Testis (tissue), 3 donors: ENCODE results near the gene KMT2B. TPM values are rescaled to one million over a fixed set of nuclear protein-coding genes. Genes with fewer than 3 reads are reported as not detected.
"Not testable (repeated sequence)": the region's sequence is repeated elsewhere in the genome, so short reads cannot be mapped to it uniquely, and the experiment has no call there.

Experiments
- DNase-seq: peaks from one replicate; pipeline ENCODE4 v3.0.0-alpha.2; 2019
- H3K27ac ChIP-seq, 2 donors: fragments of 200-600 bp; sonication (generic); one replicate each; pipeline ENCODE4 v1.5.1; 2019
- H3K27me3 ChIP-seq: fragments of 200-600 bp; sonication (generic); one replicate; pipeline ENCODE4 v1.5.1; 2019
- H3K36me3 ChIP-seq: fragments of 200-600 bp; sonication (generic); one replicate; pipeline ENCODE4 v1.5.1; 2017; ENCODE audit warnings: low read depth; ENCODE audit errors: missing control alignments
- H3K4me1 ChIP-seq: fragments of 200-600 bp; sonication (generic); one replicate; pipeline ENCODE4 v1.5.1; 2019
- H3K4me3 ChIP-seq, 2 donors: fragments of 200-600 bp; sonication (generic); one replicate each; pipeline ENCODE4 v1.5.1; 2017 to 2019
- H3K9me3 ChIP-seq: fragments of 200-600 bp; sonication (generic); one replicate; pipeline ENCODE4 v1.5.1; 2017
- POLR2A ChIP-seq: fragments of 450-650 bp; IDR thresholded peaks from one replicate; pipeline ENCODE4 v1.6.1; 2017; ENCODE audit warnings: antibody characterized with exemption, mild to moderate bottlenecking, moderate library complexity
- WGBS, 2 donors: methylation state at CpG; one replicate each; pipeline ENCODE4 v1.1.5; 2018; 5-methylcytosine and 5-hydroxymethylcytosine counted together
- intact Hi-C: fragments of 100-400 bp; cut with DNase I; formaldehyde crosslinking; loops from one replicate; pipeline ENCODE4 v1.15.1; 2023; ENCODE audit warnings: low total_unique reads
- polyA plus RNA-seq: library from polyadenylated mRNA; stranded (reverse); fragments of 350-450 nt; fragmentation: Illumina TruSeq; extraction: RNeasy Lipid Tissue Mini Kit (QIAGEN cat#74804); gene quantifications from one replicate; pipeline ENCODE4 v1.2.3, GENCODE V29; 2014; ENCODE audit warnings: low read depth, low replicate concordance; ENCODE audit not compliant: insufficient read depth
- total RNA-seq, 2 donors: library from RNA; depleted of rRNA; stranded (reverse); fragments of >200 nt; gene quantifications; one replicate each; pipeline ENCODE4 v1.2.3, GENCODE V29; 2016
- TF ChIP-seq, protein P1 (sequence below), 3 experiments: fragments of 450-650 bp in 2 of 3; fragments of 200-600 bp in 1 of 3; sonication (generic) in 1 of 3; IDR thresholded peaks; one replicate each; pipeline ENCODE4 v1.5.1; 2016 to 2019; ENCODE audit warnings: antibody characterized with exemption in 3 of 3, mild to moderate bottlenecking in 2 of 3, moderate library complexity in 1 of 3

Gene KMT2B
- total and polyA plus RNA-seq, 3 donors from 2014 or later: 73.3 to 110 (median 109) TPM

DNA sequence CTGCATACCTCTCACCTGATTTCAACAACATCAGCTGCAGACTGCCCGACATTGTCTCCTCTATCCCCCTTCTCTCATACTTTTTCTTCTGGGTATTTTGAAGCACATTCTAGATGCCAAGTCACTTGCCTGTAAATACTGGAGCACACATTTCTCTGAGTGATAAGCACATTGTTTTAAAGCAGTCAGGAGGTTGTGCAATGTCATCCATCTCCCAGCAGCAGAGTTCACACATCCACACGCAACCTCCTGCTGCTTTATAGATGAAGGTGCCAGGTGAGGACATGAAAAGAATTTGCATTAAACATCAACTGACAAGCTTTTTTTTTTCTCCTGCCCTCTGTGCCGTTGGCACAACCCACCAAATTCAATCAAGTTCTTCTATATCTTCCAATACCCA is 46.0 kb upstream of the KMT2B start:
- Histone ChIP-seq H3K27ac (no peak overlapping the region), H3K4me1 (peaks cover 4% of the 10 kb centered on the region), H3K4me3 (no peak overlapping the region), H3K9me3 (no peaks in the 10 kb centered on the region), H3K36me3 (no peaks in the 10 kb centered on the region), H3K27me3 (no peaks in the 10 kb centered on the region)
- DNase-seq: no peak
- WGBS, 2 donors: 60 to 66% methylated on average over 3 of the region's 3 CpGs
- intact Hi-C loops: no loop called here
- TF ChIP-seq, protein P1, sequence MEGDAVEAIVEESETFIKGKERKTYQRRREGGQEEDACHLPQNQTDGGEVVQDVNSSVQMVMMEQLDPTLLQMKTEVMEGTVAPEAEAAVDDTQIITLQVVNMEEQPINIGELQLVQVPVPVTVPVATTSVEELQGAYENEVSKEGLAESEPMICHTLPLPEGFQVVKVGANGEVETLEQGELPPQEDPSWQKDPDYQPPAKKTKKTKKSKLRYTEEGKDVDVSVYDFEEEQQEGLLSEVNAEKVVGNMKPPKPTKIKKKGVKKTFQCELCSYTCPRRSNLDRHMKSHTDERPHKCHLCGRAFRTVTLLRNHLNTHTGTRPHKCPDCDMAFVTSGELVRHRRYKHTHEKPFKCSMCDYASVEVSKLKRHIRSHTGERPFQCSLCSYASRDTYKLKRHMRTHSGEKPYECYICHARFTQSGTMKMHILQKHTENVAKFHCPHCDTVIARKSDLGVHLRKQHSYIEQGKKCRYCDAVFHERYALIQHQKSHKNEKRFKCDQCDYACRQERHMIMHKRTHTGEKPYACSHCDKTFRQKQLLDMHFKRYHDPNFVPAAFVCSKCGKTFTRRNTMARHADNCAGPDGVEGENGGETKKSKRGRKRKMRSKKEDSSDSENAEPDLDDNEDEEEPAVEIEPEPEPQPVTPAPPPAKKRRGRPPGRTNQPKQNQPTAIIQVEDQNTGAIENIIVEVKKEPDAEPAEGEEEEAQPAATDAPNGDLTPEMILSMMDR (IDR thresholded peaks at IDR 0.05): no peak
- TF ChIP-seq POLR2A: no peak

DNA sequence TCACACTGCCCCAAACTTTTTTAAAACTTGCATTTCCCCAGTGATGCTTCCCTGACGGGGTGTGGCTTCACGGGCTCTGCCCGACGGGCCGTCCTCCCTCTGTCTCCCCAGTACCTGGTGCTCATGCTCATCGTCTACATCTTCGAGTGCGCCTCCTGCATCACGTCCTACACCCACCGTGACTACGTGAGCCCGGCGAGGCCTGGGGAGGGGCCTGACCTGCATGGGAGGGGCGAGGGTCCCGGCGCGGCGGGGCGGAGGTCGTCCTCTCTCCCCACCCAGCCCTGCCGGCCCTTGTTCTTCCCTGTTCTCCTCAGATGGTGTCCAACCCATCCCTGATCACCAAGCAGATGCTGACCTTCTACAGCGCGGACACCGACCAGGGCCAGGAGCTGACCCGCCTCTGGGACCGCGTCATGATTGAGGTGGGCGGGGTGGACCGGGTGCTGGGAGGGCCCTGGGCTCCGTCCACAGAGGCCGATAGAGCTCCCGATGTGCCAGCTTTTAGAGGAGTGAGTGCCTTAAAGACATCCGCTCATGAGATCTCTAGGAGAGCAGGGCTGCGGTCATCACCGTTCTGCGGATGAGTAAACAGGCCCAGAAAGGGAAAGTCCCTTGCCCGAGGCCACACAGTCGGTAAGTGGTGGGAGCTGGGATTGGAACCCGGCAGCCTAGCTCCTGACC is 44.5 kb upstream of the KMT2B start:
- no peaks in the 10 kb centered on the region for H3K9me3 ChIP-seq
- H3K27me3 ChIP-seq: no peaks in the 10 kb centered on the region
- WGBS, 2 donors: 3 to 7% methylated on average over 25 to 39 of the region's 39 CpGs
- peak overlapping the region; percentile 12 to 41 for H3K4me3 ChIP-seq
- no peak for DNase-seq
- intact Hi-C loops: no loop called here
- TF ChIP-seq, protein P1 (IDR thresholded peaks at IDR 0.05): no peak
- no peak for TF ChIP-seq POLR2A
- H3K27ac ChIP-seq: no peak overlapping the region
- peaks cover 4% of the 10 kb centered on the region for H3K4me1 ChIP-seq
- no peaks in the 10 kb centered on the region for H3K36me3 ChIP-seq

DNA sequence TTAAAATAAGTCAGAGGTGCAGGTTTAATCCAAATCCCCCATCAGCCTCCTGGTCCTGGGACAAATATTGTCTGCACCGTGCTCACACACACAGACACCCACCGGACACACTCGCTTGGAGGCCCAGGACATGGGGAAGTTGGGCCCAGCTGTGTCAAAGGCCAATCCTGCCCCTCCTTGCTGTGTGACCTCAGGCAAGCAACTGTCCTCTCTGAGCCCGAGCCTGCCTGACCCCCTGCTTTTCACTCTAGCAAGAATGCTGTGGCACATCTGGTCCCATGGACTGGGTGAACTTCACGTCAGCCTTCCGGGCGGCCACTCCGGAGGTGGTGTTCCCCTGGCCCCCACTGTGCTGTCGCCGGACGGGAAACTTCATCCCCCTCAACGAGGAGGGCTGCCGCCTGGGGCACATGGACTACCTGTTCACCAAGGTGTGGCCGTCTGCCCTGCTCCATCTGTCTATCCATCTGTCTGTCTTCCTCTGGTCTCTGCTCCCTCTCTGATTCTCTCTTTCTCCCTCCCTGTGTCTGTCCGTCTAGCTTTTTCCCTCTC is 42.1 kb upstream of the KMT2B start:
- H3K4me3 ChIP-seq: no peak overlapping the region
- H3K27ac ChIP-seq: no peak overlapping the region
- intact Hi-C loops: no loop called here
- no peaks in the 10 kb centered on the region for H3K36me3 ChIP-seq
- WGBS, 2 donors: 85% methylated on average over 13 to 15 of the region's 15 CpGs
- H3K9me3 ChIP-seq: no peaks in the 10 kb centered on the region
- TF ChIP-seq, protein P1 (IDR thresholded peaks at IDR 0.05): no peak
- no peak for TF ChIP-seq POLR2A
- DNase-seq: no peak
- H3K4me1 ChIP-seq: peaks cover 4% of the 10 kb centered on the region
- no peaks in the 10 kb centered on the region for H3K27me3 ChIP-seq

DNA sequence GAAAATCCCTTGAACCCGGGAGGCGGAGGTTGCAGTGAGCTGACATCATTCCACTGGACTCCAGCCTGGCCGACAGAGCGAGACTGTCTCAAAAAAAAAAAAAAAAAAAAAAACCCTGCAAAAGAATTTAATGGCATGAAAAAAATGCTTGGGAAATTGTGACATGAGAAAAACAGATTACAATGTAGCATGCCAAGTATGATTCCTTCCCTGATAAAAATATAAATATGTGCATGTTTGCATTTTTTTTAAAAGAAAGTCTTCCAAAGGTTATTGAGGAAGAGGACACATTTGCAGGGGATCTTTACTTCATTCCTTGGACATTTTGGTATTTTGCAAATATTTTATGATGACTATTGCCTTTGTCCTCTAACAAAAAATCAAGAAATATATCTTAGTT is 28.0 kb upstream of the KMT2B start:
- H3K36me3 ChIP-seq: no peaks in the 10 kb centered on the region
- WGBS, 2 donors: 45 to 49% methylated on average over 4 of the region's 4 CpGs
- H3K4me1 ChIP-seq: no peaks in the 10 kb centered on the region
- H3K27me3 ChIP-seq: no peaks in the 10 kb centered on the region
- no peaks in the 10 kb centered on the region for H3K9me3 ChIP-seq
- intact Hi-C loops: no loop called here
- H3K4me3 ChIP-seq: no peak overlapping the region
- H3K27ac ChIP-seq: no peak overlapping the region
- no peak for DNase-seq
- TF ChIP-seq POLR2A: no peak
- TF ChIP-seq, protein P1 (IDR thresholded peaks at IDR 0.05): no peak

DNA sequence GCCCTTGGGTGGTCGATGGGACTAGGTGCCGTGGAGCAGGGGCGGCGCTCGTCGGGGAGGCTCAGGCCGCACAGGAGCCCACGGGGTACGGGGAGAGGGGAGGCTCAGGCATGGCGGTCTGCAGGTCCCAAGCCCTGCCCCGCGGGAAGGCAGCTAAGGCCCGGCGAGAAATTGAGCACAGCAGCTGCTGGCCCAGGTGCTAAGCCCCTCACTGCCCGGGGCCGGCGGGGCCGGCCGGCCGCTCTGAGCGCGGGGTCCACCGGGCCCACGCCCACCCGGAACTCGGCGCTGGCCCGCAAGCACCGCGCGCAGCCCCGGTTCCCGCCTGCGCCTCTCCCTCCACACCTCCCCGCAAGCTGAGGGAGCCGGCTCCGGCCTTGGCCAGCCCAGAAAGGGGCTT is 26.7 kb upstream of the KMT2B start:
- H3K9me3 ChIP-seq, H3K27ac ChIP-seq, H3K36me3 ChIP-seq, H3K27me3 ChIP-seq, intact Hi-C loops, H3K4me1 ChIP-seq, DNase-seq: not testable (repeated sequence)
- H3K4me3 ChIP-seq: peak overlapping the region; percentile 26 to 29
- 89% methylated on average over 22 of the region's 37 CpGs; no CpG with 5 or more reads in 1 of the 2 donors for WGBS, 2 donors
